T-helper 17 cell (primary cell): ENCODE results near the gene SRD5A1. TPM values are rescaled to one million over a fixed set of nuclear protein-coding genes. Genes with fewer than 3 reads are reported as not detected.

Experiments used
- ATAC-seq: fragments of 150-1000 bp; cut with Tn5 transposase; 2 replicates; pipeline ENCODE4 v1.10.0; 2021; ENCODE audit warnings: mild to moderate bottlenecking, moderate library complexity
- DNase-seq, 3 donors: peaks; one replicate each; pipeline versions ENCODE4 v3.0.0 to v3.0.0-alpha.2; 2020 to 2021
- H3K9me3 ChIP-seq: one replicate; pipeline ENCODE4 v1.7.0; 2013; ENCODE audit warnings: low read length, mild to moderate bottlenecking; ENCODE audit not compliant: control insufficient read depth, poor library complexity, severe bottlenecking
- H3K27ac Mint-ChIP-seq: one replicate; pipeline ENCODE4 v1.8.0; 2022; ENCODE audit warnings: mild to moderate bottlenecking, moderate library complexity, mixed read lengths
- H3K27me3 Mint-ChIP-seq: one replicate; pipeline ENCODE4 v1.8.0; 2022; ENCODE audit warnings: mixed read lengths
- H3K36me3 Mint-ChIP-seq: one replicate; pipeline ENCODE4 v1.8.0; 2022; ENCODE audit warnings: low read depth, mixed read lengths
- H3K4me1 Mint-ChIP-seq: one replicate; pipeline ENCODE4 v1.8.0; 2022; ENCODE audit warnings: mild to moderate bottlenecking, mixed read lengths
- H3K4me3 Mint-ChIP-seq: one replicate; pipeline ENCODE4 v1.8.0; 2022; ENCODE audit warnings: mild to moderate bottlenecking, moderate library complexity, mixed read lengths
- total RNA-seq, 4 donors: library from RNA in 2 of 4; stranded (reverse) in 2 of 4; gene quantifications; one replicate each; pipeline ENCODE4 v1.2.3 and lab custom pipeline; 2022 to 2026

Gene SRD5A1
- total RNA-seq, 2 donors from 2014 or later = 3.7 to 4.4 TPM

DNA sequence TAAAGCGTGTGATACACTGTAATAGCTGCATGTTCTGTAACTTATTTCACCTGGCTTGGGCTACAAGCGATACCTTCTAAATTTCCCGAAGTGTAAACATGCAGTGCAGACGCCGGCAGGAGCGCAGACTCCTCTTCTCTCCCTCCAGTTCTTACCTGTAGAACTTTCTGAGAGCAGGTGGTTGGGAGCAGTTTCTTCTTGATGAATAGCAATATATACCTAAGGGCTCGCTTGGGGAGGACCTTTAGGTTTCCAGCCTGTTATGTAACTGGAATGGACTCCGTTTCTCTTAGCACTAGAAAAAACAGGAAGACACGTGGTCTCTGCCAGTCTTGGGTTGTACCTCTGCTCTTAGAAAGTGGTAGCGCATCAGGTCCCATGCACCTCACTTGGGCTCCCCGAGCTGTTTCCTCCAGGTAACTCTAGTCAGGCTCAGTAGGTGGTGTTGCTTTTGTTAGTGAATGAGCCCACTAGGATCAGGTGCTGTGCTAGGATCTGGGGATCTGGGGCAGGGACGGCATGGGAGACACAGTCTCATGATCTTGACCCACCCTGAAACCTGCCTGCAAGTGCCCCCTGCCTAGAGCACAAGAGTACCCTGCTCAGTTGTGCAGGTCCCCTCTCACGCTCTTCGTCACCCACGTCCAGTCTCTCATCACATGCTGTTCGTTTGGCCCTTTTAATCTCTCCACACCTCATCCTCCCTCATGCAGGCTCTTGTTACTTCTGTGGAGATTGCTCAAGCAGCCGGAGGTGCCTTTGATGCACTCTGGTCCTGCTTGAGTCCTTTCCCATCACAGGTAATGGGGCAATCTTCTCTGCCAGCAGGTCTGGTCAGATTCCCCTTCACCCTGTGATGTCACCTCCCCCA, 82.8 kb downstream of the SRD5A1 start:
- Mint-ChIP-seq H3K4me3 (peak overlapping the region; percentile 93), H3K27ac (peak overlapping the region; percentile 86), H3K27me3 (no peaks in the 10 kb centered on the region), H3K36me3 (no peaks in the 10 kb centered on the region), H3K4me1 (peaks cover 56% of the 10 kb centered on the region)
- ATAC-seq (peak; percentile 12), DNase-seq (no peak)
- no peaks in the 10 kb centered on the region for H3K9me3 ChIP-seq

DNA sequence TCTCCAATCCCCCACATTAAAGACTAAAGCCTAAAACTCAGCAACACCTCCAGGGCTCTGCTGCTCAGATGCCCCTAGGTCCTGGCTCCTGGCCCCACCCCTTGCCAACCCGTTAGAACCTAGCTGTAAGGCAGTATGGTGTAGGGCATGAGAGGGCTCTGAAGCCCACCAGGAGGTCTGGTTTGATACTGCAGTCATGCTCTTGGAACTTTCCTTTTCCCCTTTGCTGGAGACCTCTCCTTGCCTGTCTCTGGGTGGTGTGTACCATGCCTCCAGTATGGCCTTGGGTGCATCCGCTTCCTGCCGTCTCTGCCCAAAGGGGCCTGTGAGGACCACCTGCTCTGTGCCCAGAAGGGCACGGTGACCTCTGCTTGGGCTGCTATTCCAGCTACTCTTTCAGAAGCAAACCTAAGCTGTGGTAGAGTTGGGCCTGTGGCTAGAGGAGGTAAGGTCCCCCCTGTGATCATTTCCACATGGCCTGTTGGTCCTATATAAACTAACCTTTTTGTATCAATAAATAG, 83.4 kb downstream of the SRD5A1 start:
- ATAC-seq (no peak), DNase-seq (no peak)
- H3K9me3 ChIP-seq = no peaks in the 10 kb centered on the region
- Mint-ChIP-seq H3K27me3 (no peaks in the 10 kb centered on the region), H3K27ac (peak overlapping the region; percentile 86), H3K36me3 (no peaks in the 10 kb centered on the region), H3K4me3 (peak overlapping the region; percentile 93), H3K4me1 (peaks cover 59% of the 10 kb centered on the region)

DNA sequence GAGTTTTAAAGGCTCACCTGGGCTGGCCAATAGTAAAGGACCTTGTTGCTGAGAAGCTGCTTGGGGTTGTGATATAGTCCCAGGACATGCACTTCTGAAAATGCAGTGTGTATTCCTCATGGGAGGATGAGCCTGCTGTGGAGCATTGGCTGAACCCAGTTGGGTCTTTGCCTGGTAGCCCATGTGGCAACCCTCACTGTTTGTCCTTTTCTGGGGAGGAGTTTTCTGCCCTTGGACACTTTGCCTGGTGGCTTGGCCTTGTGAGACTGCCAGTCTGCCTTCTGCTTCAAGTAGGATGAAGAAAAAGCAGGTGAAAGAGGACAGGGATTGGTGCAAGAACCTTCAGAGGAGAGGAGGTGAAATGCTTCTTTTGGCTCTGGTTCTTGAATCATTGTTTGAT, 84.0 kb downstream of the SRD5A1 start:
- Mint-ChIP-seq H3K36me3 (no peaks in the 10 kb centered on the region), H3K27me3 (no peaks in the 10 kb centered on the region), H3K4me1 (peaks cover 59% of the 10 kb centered on the region), H3K27ac (peak overlapping the region; percentile 86), H3K4me3 (peak overlapping the region; percentile 93)
- no peak for ATAC-seq
- DNase-seq = no peak
- H3K9me3 ChIP-seq = no peaks in the 10 kb centered on the region

DNA sequence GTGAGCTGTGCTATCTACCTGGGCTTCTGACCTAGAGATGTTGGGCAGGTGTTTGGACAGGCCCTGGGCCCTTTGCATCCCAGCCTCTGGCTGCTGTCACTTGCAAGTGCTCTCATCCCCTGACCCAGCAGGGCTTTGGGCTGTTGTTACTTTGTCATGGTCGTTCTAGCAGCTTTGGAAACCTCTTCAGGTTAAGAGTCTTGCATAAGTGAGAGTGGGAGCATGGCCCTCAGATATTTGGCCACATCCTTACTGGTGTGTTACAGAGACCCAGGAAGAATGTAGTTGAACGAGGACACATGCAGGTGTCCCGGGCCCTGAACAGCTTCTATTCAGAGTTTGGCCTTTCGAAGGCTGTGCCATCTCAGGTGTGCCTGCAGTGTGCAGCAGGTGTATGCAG, 84.4 kb downstream of the SRD5A1 start:
- ATAC-seq (no peak), DNase-seq (no peak)
- no peaks in the 10 kb centered on the region for H3K9me3 ChIP-seq
- peaks cover 62% of the 10 kb centered on the region for H3K4me1 Mint-ChIP-seq
- peak overlapping the region; percentile 33 for H3K4me3 Mint-ChIP-seq
- H3K27me3 Mint-ChIP-seq = no peaks in the 10 kb centered on the region
- H3K27ac Mint-ChIP-seq = peak overlapping the region; percentile 86
- no peaks in the 10 kb centered on the region for H3K36me3 Mint-ChIP-seq

DNA sequence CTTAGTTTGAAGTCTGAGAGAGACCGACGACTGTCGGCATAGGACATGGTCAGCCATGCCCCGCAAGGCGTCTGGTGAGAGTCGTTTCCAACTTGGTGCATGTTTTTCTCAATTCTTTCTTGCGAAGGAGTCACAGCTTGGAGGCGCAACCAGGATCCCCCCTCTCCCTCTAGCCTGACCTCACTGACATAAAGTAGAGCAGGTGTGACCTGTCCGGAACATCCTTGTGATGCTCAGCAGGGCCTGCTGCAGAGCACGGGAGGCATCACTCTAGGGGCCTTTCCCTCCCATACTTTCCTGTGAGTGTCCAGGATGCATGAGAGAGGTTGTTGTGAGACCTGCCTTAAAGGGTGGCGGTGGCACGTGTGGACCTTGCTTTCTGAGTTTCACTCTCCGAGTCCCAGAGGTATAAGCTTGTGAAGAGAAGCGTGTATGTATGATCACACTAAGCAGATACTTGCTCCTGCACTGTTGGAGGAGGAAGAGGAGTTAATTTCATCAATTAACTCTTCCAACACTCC, 85.0 kb downstream of the SRD5A1 start:
- DNase-seq (no peak), ATAC-seq (no peak)
- Mint-ChIP-seq H3K4me3 (peak overlapping the region; percentile 49), H3K36me3 (no peaks in the 10 kb centered on the region), H3K27me3 (no peaks in the 10 kb centered on the region), H3K4me1 (peaks cover 62% of the 10 kb centered on the region), H3K27ac (peak overlapping the region; percentile 86)
- H3K9me3 ChIP-seq = no peaks in the 10 kb centered on the region

DNA sequence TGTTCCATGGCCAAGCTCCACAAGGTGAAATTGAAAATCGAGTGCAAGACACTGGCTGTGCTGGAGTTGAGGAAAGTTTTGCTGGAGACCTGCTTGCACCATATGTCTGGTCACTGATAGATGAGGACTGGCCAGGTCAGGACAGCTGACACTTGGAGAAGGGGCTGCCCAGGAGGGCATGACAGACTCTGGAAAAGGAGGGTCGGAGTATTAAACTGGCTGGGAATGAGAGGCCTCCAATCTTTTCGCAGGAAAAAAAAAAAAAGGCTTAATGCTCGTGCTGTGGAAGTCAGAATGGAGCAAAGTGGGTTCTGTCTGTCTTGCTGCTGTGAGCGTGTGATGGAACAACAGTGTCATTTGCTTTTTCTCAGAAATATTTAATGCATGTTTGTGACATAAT, 85.5 kb downstream of the SRD5A1 start:
- Mint-ChIP-seq H3K4me3 (peak overlapping the region; percentile 49), H3K4me1 (peaks cover 64% of the 10 kb centered on the region), H3K36me3 (no peaks in the 10 kb centered on the region), H3K27ac (no peak overlapping the region), H3K27me3 (no peaks in the 10 kb centered on the region)
- DNase-seq = no peak
- ATAC-seq = no peak
- H3K9me3 ChIP-seq = no peaks in the 10 kb centered on the region

DNA sequence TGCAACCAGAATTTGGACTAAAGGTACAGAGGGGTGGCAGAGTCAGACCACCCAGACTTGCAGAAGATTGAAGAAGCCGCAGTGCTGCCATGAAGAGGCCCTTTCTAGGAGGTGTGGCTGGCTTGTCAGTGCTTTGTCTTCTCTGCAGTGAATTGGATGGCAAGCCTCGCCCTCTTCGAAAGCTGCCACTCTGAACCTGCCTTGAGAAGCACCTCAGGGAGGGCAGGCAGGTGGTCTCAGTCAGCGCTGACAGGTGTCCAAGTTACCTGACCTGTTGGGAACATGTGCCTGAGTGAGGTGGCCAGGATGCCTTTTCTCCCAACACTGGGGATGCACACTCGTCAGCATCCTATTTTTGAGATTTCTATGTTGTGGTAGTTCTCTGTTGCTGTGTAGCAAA, 86.2 kb downstream of the SRD5A1 start:
- Mint-ChIP-seq H3K36me3 (no peaks in the 10 kb centered on the region), H3K4me3 (peak overlapping the region; percentile 28)

DNA sequence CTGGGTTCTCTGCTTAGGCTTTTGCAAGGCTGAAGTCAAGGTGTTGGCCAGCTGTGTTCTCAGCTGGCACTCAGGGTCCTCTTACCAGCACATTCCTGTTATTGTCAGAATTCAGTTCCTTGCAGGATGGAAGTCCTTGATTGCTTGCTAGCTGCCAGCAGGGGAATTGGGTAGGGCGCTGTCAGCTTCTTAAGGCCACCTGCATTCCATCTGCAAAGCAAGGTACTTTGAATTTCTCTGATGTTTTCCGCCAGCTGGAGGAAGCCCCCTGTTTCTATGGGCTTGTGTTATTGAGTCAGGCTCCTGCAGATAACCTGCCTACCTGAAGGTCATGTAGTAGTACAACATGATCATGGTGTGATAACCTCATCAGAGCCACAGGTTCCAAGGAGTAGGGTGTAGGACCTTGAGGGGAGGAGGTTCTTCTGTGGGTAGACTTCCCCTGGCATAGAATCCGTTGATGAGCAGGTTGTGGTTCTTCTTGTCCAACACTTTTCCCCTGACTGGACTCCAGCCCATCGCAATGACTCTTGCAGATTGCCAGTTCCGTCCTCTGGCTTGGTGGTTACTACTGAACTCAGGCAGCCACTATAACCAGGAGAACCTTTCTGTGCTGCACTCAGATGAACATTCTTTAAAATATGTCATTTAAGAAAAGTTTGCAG, 86.8 kb downstream of the SRD5A1 start:
- no peak for DNase-seq
- ATAC-seq = no peak
- Mint-ChIP-seq H3K27ac (no peak overlapping the region), H3K4me3 (peak overlapping the region; percentile 28), H3K36me3 (no peaks in the 10 kb centered on the region), H3K4me1 (peaks cover 74% of the 10 kb centered on the region), H3K27me3 (no peaks in the 10 kb centered on the region)
- no peaks in the 10 kb centered on the region for H3K9me3 ChIP-seq

More for the DNA sequence above, 86.2 kb downstream of the SRD5A1 start:
- no peak for DNase-seq
- H3K27me3 Mint-ChIP-seq = no peaks in the 10 kb centered on the region
- no peak overlapping the region for H3K27ac Mint-ChIP-seq
- H3K4me1 Mint-ChIP-seq = peaks cover 70% of the 10 kb centered on the region
- H3K9me3 ChIP-seq = no peaks in the 10 kb centered on the region
- ATAC-seq = no peak

DNA sequence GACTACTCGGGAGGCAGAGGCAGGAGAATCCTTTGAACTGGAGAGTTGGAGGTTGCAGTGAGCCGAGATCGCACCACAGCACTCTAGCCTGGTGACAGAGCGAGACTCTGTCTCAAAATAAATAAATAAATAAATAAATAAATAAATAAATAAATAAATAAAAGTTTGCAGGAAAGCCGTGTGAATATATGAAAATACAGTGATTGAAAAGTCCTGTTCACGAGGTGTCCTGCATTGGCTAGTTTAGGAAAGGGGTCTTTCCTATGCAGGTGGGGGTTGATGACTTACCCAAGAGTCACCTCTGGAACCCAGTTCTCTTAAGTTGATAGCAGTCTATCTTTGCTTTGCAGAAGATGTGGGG, 87.3 kb downstream of the SRD5A1 start:
- Mint-ChIP-seq H3K36me3 (no peaks in the 10 kb centered on the region), H3K27me3 (no peaks in the 10 kb centered on the region), H3K4me3 (no peak overlapping the region), H3K4me1 (peaks cover 73% of the 10 kb centered on the region), H3K27ac (no peak overlapping the region)
- H3K9me3 ChIP-seq = no peaks in the 10 kb centered on the region
- no peak for ATAC-seq
- no peak for DNase-seq

DNA sequence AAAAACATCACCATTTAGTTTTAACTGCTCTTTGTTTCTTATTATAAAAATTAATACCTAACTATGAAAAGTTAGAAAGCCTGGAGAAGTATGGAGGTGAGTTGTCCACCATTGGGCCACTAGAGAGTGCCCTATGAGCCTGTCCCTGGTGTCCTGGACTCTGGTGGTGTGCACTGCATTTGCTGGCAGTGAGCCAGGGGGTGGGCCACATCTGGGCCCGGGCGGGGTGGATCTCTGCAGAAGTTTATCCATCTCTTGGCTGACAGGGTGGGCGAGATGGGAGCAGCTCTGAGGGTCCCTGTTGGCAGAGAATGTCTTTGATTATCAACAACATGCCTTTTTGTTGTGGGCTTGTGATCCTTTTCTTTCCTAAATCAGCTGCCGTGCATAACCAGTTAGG, 88.2 kb downstream of the SRD5A1 start:
- H3K4me3 Mint-ChIP-seq = peak overlapping the region; percentile 76
- H3K36me3 Mint-ChIP-seq = no peaks in the 10 kb centered on the region
- ATAC-seq = peak; percentile 22
- no peaks in the 10 kb centered on the region for H3K27me3 Mint-ChIP-seq
- peak overlapping the region; percentile 61 for H3K27ac Mint-ChIP-seq
- H3K9me3 ChIP-seq = no peaks in the 10 kb centered on the region
- DNase-seq = no peak
- peaks cover 71% of the 10 kb centered on the region for H3K4me1 Mint-ChIP-seq

DNA sequence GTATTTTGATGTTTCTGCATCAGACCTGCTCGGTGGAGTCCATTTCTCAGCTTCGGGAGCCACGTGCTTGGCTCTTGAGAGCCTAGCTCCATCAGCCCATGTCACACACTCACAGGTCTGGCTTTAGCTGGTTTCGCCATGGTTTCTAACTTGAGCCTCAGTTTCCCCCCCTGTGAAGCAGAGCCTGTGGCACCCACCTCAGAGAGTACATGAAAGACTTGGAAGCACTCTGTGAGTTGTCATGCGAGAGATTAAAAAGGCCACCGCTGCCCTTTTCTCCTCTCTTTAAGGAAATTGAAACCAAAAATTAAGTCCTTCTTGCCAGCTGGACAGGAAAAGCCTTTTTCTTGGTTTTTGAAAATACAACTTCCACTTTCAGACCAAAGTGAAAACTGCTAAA, 88.8 kb downstream of the SRD5A1 start:
- no peaks in the 10 kb centered on the region for H3K36me3 Mint-ChIP-seq
- DNase-seq = no peak
- peak; percentile 29 for ATAC-seq

DNA sequence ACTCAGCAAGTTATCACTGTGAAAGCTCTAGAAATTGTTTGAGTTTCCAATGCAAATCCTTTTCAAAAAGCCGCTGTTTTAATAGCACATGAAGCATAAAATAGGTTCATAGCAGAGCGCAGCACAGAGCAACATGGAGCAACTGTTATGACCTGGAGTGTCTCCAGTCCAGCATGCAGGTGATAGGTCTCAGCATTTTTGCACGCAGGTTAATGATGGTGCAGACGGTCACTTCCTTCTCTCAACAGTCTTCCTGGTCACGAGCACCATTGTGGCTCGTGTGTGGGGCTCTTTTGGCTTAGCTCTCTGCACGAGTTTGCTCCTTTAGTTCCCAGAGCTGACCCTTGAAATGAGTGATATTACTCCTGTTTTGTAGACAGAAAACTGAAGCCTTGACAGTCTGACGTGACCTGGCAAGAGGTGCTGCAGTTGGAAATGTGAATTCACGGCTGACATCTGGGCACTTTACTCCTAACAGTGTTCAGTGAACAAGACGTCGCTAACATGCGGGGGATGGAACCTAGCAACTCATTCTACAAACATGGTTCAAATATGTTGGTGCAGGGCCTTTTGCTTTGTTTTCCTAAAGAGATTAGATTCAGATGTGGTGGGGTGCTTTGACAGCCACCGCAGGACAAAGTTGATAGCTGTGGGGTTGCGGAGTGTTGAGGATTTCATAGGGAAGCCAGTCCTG, 90.0 kb downstream of the SRD5A1 start:
- peaks cover 73% of the 10 kb centered on the region for H3K4me1 Mint-ChIP-seq
- peak overlapping the region; percentile 67 for H3K27ac Mint-ChIP-seq
- H3K9me3 ChIP-seq = no peaks in the 10 kb centered on the region
- H3K4me3 Mint-ChIP-seq = peak overlapping the region; percentile 5
- no peaks in the 10 kb centered on the region for H3K36me3 Mint-ChIP-seq
- H3K27me3 Mint-ChIP-seq = no peaks in the 10 kb centered on the region
- ATAC-seq (no peak), DNase-seq (no peak)

More for the DNA sequence above, 88.8 kb downstream of the SRD5A1 start:
- no peaks in the 10 kb centered on the region for H3K27me3 Mint-ChIP-seq
- no peaks in the 10 kb centered on the region for H3K9me3 ChIP-seq
- H3K4me3 Mint-ChIP-seq = peak overlapping the region; percentile 76
- H3K27ac Mint-ChIP-seq = peak overlapping the region; percentile 61
- peaks cover 72% of the 10 kb centered on the region for H3K4me1 Mint-ChIP-seq

DNA sequence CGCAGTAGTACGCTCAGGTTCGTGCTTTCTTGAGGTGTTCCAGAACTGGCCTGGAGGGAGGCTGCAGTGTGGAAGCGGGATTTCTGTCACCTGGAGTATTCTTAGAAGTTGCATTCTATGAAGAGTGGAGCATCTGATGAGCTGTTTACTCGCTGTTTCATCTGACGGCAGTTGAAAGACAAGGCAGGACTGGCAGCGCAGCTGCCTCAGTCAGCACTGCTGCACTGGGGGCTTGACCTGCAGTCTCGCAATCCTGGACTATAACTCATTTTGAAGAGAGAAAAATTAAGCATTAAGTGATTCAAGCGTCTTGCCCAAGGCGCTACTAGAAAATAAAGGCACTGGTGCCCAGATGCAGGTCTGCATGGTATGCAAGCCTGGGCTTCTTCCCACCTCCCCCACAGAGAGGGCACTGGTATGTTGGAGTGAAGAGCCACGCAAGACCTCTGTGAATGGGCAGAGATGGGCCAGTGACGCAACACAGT, 90.6 kb downstream of the SRD5A1 start:
- no peaks in the 10 kb centered on the region for H3K9me3 ChIP-seq
- H3K36me3 Mint-ChIP-seq = no peaks in the 10 kb centered on the region
- no peaks in the 10 kb centered on the region for H3K27me3 Mint-ChIP-seq
- peak overlapping the region; percentile 5 for H3K4me3 Mint-ChIP-seq
- DNase-seq = no peak
- peak overlapping the region; percentile 67 for H3K27ac Mint-ChIP-seq
- peaks cover 69% of the 10 kb centered on the region for H3K4me1 Mint-ChIP-seq
- ATAC-seq = no peak
